IPS DF 4.7 (cell line): ENCODE results near the gene CCDC33.
"Not testable (repeated sequence)": the region's sequence is repeated elsewhere in the genome, so short reads cannot be mapped to it uniquely, and the experiment has no call there.

Source experiments
- DNase-seq: peaks from one replicate; pipeline ENCODE4 v3.0.0-alpha.2; 2013; ENCODE audit warnings: low spot score; ENCODE audit errors: extremely low read depth

CCDC33 gene

DNA sequence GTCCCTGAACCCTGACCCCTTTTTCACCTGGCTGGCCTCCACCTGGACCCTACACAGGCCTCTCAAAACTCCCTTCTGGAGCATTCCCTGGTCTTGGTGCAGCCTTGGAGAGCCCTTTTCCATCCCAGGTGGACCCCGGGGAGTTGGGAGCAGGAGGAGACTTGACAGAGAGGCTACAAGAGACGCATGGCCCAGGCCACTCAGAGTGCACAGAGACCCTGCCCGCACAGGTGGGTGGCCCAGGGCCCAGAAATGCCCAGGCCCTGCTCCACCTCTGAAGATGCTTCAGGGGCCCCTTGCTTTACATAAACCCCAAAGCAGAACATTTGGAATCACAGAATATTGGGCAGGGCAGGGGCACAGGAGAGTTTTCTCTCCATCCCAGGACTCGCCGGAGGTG, 97.0 kb downstream of the CCDC33 start:
- no peak for DNase-seq

DNA sequence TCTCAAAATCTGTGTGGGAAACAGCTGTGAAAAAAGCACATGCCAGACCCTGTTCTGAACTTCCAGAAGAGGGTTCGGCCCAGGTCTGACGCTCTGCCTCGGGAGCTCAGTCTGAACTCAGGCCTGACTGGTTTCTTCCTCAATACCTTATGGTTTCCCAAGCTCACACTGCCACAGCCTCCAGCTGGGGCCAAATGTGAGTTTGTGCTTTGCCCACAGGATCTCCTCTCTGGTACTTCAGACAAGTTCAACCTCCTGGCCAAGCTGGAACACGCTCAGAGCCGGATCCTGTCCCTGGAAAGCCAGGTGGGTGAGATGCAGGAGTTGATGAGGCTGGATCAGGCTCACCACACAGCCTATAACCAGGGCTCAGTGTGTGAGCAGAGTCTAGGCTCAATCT, 97.5 kb downstream of the CCDC33 start:
- no peak for DNase-seq

DNA sequence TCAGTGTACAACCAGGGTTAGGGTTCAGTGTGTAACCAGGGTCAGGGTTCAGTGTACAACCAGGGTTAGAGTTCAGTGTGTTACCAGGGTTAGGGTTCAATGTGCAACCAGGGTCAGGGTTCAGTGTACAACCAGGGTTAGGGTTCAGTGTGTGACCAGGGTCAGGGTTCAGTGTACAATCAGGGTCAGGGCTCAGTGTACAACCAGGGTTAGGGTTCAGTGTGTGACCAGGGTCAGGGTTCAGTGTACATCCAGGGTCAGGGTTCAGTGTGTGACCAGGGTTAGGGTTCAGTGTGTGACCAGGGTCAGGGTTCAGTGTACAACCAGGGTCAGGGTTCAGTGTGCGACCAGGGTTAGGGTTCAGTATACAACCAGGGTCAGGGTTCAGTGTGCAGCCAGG, 98.0 kb downstream of the CCDC33 start:
- no peak for DNase-seq

DNA sequence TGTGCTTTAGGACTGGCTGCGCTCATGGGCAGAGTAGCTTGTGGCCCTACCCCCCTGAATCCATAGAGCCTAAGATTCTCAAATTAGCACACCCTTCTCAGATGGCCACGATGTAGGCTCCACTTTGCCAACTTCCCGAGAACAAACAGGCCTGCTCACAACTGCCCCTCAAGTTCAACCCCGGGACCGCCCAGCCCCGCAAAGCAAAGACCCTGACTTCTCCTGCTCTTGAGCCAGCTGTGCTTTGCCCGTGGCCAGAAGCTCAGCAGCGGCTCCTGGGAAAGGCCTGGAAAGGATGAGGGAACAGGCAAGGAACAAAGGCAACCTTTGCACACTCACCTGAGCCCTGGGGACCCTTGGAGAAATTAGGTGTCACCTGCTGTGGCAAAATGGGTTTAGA, 99.3 kb downstream of the CCDC33 start:
- DNase-seq, result no peak

DNA sequence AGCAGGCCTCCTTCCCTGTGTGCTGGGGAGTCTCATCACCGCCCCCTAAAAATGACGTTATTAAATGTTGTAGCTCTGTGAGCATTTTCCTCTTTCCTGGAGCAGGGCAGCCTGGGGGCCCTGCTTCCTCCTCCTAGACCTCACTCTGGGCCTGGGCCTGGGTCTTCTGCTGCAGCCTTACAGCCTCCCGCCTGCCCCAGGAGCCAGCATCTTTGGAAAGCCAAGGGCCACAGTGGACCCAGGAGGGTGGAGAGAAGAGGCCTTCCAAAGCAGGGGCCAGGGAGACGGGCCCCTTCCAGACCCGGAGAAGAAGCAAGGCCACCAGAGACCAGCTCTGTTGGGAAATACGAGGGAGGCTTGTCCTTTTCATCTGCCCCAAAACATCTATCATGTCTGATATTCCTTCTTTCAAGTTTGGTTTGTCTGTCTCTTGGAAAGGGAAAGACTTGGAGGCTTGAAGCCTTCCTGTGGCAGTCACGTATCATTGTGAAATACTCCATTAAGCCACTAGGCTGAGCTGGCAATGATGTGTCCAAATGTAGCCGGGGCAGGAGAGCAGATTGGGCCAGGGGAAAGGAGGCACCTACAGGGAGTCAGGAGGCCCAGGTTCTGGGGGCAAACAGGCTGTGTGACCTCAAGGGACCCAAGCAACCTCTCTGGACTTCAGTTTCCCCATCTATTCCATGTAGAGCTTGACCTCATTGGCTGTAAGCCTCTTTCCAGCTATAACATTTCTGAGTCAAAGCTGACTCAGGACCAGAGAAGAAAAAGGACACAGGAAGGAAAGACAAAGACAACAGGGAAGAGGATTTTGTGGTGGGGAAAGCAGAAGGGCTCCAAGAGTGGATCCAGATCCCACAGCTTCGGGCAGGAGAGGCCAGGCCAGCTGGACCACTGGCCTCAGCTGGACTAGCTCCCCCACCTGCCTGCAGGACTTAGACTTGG, 100.2 kb downstream of the CCDC33 start:
- DNase-seq, result no peak

DNA sequence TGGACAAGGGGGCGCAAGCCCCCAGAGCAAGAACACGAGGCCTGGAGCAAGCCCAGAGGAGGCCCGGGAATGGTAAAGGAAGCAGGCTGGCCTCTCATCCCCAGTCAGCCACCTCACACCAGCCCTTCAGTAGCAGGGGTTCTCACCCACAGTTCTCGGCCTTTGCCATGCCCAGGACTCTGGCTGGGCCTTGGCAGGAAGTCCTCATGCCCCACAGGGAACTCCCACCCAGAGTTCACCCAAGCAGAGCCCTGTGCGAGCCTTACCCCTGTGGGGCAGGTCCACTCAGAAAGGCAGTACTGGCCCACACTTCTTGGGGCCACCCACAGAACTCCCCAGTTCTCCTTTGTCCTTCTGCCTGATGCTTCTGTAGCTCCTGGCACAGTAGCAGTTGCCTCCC, 101.0 kb downstream of the CCDC33 start:
- DNase-seq, result no peak

DNA sequence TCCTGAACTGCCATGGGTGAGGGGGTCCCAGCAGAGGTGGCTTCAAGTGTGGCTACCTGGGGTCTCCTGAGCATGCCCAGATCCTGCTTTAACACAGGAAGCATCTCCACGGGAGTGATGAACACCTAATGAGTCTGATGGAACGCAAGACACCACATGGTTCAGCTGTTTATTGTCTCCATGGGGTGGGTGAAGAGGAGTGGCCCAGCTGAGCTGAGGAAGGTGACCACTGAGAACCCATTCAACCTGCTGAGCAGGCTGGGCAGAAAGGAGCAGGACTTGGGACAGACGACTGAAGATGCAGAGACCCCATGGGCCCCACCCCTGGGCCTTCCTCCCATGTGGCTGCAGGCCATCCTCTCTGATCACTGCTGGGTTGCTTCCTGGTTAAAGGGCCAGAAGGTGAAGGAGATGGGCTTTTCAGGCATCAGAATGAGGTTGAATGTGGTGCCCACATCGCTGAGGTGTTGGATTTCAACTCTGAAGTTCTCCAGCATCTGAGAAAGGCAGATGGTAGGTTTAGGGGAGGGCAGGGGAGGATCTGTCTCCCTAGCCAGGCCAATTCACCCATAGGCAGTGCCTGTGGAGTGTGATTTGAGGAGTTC, 101.6 kb downstream of the CCDC33 start:
- DNase-seq, result no peak

DNA sequence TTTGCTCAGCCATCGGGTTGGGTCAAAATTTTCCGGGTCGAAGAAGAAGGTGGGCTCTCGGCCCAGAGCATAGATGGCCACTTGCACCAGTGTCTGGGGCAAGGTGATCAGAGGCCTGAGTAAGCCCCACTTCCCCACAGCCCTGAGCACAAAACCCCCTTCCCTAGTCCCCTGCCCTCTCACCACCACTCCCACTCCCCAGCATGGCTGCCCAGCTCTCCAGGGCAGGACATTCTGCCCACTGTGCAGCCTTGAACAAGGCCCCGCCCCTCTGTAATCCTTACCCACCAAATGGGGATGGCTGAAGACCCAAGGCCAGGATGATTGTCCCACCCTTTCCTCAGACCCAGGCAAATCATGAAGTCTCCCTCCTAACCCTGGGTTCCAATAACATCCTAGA, 102.5 kb downstream of the CCDC33 start:
- DNase-seq, result no peak

DNA sequence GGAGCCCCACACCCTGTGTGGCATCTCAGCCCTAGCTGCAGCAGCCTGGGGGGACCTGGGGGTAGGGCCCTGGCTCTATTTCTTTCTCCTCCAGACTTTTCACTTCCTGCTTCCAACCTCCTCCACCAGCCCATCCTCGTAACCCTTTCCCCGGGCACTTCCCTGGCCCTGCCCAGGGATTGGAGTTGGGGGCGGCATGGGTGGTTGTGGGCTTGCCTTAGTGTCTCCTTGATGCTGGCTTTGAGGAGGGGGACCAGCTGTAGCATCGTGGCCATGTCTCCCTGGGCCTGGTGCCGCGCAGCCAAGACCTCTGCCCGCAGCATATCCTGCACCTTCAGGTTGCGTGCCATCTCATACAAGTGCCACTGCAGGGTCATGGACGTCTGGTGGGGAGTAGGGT, 103.2 kb downstream of the CCDC33 start:
- no peak for DNase-seq

DNA sequence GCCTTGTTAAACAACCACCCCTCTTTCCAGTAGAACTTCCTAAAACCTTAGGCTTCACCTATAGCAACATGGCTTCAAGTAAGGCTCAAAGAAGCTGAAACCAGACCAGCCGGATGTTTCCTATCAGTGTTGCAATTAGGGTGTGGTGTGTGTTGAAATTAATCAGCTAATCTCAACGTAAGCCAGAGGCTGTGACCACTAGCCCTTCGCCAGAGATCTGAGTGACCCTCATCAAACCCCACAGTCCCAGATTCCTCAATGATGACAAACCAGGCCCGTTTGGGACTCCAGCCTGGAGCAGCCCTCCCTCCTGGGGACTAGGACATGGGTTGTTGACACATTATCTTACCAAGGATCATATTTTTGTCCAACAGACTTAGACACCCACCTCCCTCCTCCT, 104.0 kb downstream of the CCDC33 start:
- no peak for DNase-seq

DNA sequence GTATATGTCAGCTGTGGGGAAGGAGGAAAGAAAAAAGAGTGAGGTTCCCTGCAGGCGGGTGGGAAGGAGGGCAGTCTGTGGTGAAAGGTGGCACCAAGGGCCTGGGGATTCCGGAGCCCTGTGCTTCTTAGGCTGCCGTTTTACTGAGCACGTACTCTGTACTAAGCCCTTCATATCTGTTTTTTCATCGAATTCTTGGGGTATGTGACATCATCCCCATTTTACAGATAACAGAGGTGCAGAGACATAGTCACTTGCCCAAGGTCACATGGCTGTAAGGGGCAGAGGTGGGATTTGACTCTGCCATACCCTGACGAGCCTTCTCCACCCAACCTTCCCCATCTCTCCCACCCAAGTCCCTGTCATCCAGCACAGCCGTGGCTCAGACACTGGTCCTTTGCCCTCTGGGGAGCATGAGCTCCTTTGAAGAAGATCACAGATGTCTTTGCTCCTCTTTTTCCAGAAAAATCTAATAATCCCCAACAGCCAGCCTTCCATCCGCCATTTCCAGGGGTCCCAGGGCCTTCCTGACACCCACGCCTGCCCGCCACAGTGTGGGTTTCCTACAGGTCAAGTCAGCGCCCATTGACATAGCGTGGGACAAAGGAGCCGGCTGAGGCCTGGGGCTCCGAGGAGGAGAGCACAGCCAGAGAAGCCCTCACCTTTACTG, 107.1 kb downstream of the CCDC33 start:
- no peak for DNase-seq

DNA sequence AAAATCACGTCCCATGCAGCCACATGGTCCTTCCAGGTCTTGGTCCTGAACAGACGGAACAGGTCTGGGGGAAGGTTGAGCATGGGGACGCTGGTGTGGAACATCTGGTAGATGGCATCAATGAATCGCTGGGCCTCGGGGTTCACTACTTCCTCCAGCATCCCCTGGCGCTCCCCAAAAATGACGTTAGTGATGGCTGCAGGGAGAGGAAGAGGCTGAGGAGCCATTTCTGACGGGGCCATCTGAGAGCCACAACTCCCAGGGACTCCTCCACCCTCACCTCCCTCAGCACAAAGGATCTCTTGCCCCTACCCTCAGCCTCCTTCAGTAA, 107.6 kb downstream of the CCDC33 start:
- DNase-seq, result no peak

DNA sequence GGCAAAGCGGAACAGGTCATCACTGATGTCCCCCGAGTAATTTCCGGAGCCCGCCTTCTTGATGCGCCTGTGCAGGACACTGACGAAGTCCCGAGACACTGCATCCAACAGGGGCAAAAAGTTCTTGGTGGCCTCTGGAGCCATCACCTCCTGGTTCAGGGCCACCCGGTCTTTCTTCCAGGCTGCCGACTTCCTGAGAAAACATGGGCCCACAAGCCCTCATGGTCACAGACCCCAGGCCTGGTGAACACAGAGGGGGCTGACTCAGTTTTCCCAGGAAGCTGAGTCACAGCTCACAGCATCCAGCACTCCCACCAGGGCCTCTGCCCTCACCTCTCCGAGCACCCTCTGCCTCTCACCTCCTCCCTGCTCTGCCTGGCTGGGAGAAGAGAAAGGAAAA, 108.9 kb downstream of the CCDC33 start:
- DNase-seq, result no peak

DNA sequence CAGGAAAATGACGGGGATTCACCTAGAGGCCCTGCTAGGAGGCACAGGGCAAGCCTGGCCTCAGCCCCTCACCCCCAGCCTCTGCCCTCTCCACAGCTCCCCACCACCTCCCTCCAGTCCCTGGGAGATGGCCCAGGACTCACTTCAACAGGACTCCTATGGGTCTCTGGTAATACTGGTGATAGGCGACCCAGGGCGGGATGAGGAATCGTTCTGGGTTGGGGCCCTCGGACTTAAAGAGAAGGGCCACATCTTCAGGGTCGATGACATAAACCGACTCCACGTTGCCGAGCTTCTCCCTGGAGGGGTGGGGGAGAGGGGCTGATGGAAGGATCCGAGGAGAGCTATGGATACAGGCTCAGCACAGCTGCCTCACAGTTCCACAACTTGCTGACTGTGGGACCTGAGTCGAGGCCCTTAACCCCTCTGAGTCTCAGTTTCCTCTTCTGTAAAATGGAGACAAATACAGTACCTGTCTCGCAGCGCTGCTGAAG, 111.7 kb downstream of the CCDC33 start:
- DNase-seq, result no peak

DNA sequence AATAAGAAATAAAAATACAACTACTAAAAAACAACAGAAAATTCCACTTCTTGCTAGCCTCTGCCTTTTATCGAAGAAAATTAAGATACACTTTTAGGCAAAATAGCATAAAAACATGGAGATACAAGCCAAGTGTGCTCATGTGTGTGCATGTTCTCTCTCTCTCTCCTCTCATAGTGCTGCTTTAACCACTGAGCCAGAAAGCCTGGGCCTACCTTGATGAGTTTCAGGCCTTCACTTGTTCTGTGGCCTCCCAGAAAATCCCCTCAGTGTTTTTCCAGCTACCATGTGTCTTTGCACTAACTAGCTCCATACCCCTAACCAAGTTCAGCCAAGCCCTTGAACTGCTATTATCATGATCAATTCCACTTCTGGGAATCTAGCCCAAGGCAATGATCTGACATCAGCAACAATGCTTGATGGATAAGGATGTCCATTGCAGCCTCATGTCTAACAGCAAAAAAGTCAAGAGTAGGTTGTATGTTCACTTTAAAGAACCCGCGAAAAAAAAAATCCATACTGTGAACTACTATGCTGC, 113.2 kb downstream of the CCDC33 start:
- DNase-seq, result no peak

DNA sequence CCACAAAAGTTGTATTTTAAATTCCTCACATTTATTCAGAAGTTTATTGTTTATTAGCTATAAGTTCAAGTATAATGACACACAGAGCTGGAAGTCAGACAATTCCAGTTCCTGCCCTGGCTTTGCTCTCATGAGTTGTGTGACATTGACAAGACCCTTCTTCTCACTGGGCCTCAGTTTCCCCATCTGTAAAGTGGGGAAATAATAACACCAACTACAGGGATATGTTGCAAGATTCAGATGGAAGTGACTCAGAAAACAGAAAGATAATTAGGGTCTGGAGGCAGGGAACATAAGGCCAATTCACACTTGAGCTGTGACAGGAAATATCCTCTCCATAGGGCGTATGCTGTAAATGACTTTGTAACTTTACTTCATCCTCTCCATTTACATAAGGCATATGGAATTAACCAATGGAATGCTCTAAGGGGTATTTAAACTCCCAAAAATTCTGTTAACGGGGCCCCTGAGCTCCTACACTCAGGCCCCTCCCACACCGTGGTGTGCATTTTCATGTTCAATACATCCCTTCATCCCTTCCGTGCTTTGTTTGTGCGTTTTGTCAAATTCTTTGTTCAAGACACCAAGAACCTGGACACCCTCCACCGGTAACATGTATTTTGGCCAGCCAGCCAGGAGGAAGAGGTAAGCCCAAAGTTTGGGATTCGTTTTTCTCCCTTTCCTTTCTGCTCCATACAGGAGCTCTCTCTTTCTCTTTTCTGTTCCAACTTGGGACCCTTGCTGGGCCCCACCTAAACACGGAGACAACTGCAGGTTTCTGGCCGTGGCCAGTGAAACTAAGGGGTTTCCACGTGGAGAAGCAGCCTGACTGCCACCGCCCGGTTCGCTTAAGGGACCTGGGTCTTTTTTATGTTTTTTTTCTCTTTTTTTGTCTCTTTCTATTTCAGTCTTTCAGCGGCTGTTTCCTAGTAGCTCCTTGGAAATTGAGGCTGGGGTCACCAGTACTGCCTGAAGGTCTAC, 114.5 kb downstream of the CCDC33 start:
- DNase-seq, result no peak

DNA sequence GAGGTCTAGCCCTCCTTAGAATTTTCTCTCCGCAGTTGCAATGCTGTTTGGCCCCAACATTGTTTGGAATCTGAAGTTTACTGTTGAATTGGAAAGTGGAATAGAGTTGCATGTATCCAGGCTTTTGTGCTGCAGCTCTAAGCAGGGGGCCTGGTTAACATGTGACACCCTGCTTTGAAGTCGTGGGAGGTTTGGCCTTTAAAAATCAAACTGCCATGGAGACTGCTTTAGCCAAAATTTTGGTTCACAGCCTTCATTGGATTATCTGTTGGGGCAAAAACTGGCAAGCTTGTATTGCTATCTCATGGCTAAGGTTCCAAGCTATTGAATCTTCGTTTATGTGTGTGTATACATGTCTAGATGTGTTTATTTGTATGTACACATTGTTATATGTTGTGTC, 115.5 kb downstream of the CCDC33 start:
- no peak for DNase-seq

DNA sequence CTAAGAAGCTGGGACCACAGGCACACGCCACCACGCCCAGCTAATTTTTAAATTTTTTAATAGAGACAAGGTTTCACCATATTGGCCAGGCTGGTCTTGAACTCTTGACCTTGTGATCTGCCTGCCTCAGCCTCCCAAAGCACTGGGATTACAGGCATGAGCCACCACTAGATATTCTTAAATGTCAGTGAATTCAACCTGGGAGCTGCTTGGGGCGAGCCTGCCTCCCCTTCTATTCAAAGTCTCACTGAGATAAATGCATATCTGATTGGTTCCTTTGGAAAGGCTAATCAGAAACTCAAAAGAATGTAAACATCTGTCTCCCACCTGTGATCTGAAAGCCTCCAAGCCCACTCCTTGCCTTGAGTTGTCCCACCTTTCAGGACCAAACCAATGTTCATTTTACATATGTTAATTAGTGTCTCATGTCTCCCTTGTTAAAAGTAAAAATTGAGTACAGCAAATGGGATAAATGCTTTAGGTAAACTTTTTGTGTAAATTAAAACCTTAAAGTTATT, 116.3 kb downstream of the CCDC33 start:
- no peak for DNase-seq

DNA sequence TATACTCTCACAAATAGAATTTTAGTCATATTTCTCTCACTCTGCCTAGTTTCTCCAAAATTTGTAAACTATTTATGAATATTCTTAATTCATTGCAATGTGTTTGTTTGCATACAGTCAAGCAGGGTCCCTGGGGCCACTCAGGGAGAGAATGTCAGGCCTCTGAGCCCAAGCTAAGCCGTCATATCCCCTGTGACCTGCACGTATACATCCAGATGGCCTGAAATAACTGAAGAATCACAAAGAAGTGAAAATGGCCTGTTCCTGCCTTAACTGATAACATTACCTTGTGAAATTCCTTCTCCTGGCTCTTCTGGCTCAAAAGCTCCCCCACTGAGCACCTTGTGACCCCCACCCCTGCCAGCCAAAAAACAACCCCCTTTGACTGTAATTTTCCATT, 117.9 kb downstream of the CCDC33 start:
- not testable (repeated sequence) for DNase-seq

DNA sequence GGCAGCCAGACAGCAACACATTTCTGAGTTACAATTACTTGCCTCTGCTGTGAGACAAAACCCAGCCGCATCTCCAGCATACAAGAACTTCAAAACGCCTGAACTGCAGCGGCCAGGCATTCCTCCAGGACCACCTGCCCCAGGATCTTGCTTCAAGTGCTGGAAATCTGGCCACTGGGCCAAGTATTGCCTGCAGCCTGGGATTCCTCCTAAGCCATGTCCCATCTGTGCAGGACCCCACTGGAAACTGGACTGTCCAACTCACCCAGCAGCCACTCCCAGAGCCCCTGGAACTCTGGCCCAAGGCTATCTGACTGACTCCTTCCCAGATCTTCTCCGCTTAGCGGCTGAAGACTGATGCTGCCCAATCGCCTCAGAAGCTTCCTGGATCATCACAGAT, 119.9 kb downstream of the CCDC33 start:
- DNase-seq, result not testable (repeated sequence)

DNA sequence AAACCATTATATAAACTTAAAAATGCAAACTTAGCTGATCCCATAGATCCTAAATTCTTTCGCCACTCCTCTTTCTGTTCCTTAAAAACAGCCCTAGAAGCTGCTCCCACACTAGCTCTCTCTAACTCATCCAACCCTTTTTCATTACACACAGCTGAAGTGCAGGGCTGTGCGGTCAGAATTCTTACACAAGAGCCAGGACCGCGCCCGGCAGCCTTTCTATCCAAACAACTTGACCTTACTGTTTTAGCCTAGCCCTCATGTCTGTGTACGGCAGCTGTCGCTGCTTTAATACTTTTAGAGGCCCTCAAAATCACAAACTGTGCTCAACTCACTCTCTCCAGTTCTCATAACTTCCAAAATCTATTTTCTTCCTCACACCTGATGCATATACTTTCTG, 121.4 kb downstream of the CCDC33 start:
- not testable (repeated sequence) for DNase-seq
